HCT116 (cell line): ENCODE results near the gene ARFGAP3. TPM values are rescaled to one million over a fixed set of nuclear protein-coding genes. Genes with fewer than 3 reads are reported as not detected.

Experiments
- ATAC-seq: fragments of 200-7000 bp; cut with Tn5 transposase; 2 replicates; pipeline ENCODE4 v1.9.1; 2020; ENCODE audit warnings: mild to moderate bottlenecking, moderate library complexity
- BruUV-seq: library from RNA; stranded (reverse); fragments of 400-500 nt; replicated peaks from 2 replicates; lab custom pipeline; 2021; lab: Mats Ljungman, UMichigan
- CTCF ChIA-PET: fragments of 300-600 bp; sonication (Branson Sonifier 250); formaldehyde crosslinking; loops from one replicate; lab custom pipeline; 2021; ENCODE audit warnings: antibody characterized with exemption; lab: Charles Lee
- POLR2A ChIA-PET: fragments of 300-600, 350-600 bp; sonication (Branson Sonifier 250); formaldehyde crosslinking; loops from one replicate; lab custom pipeline; 2021; ENCODE audit warnings: antibody characterized with exemption; lab: Charles Lee
- RAD21 ChIA-PET, 2 experiments: fragments of 300-600 bp; sonication (Branson Sonifier 250); formaldehyde crosslinking; loops; one replicate each; lab custom pipeline; 2023; ENCODE audit warnings: low total read pairs in 2 of 2; ENCODE audit not compliant: uncharacterized antibody in 2 of 2, unreplicated experiment in 2 of 2, low non-redundant PET in 1 of 2; lab: Charles Lee
- DNase-seq: peaks from one replicate; pipeline ENCODE4 v3.0.0-alpha.2; 2010; ENCODE audit warnings: low read depth, low spot score
- H2AFZ ChIP-seq: fragments of 200-600 bp; shearing (Covaris generic), sonication (generic); 2 replicates; pipeline ENCODE4 v1.6.1; 2017; ENCODE audit warnings: low read depth, mixed run types, mixed read lengths, antibody characterized with exemption, low read length; ENCODE audit not compliant: poor library complexity, severe bottlenecking
- H3K27ac ChIP-seq: 2 replicates; pipeline ENCODE4 v1.5.1; 2012; ENCODE audit warnings: low read depth, low read length
- H3K27me3 ChIP-seq: fragments of 200-600 bp; sonication (generic); 2 replicates; pipeline ENCODE4 v1.6.1; 2016; ENCODE audit warnings: mixed run types, low read length, mixed read lengths; ENCODE audit not compliant: insufficient read depth
- H3K36me3 ChIP-seq, 2 experiments: fragments of 200-500 bp in 1 of 2; fragments of 200-600 bp in 1 of 2; sonication (Bioruptor generic) in 1 of 2; sonication (generic) in 1 of 2; 2 replicates each; pipeline versions ENCODE4 v1.5.1 to v1.6.1; 2014 to 2016; ENCODE audit warnings: low read length in 2 of 2, inconsistent platforms in 1 of 2, mixed read lengths in 1 of 2, mixed run types in 1 of 2; ENCODE audit not compliant: insufficient read depth in 2 of 2, control insufficient read depth in 1 of 2
- H3K4me1 ChIP-seq, 2 experiments: fragments of 200-600 bp in 1 of 2; sonication (generic) in 1 of 2; 2 replicates each; pipeline versions ENCODE4 v1.5.1 to v1.6.1; 2012 to 2017; ENCODE audit warnings: low read length in 2 of 2, inconsistent platforms in 1 of 2, mild to moderate bottlenecking in 1 of 2, mixed read lengths in 1 of 2, mixed run types in 1 of 2, moderate library complexity in 1 of 2; ENCODE audit not compliant: insufficient read depth in 2 of 2, control insufficient read depth in 1 of 2
- H3K4me2 ChIP-seq: fragments of 200-600 bp; sonication (generic); 2 replicates; pipeline ENCODE4 v1.6.1; 2017; ENCODE audit warnings: mixed run types, low read length, mixed read lengths
- H3K4me3 ChIP-seq, 2 experiments: fragments of 200-600 bp in 1 of 2; sonication (generic) in 1 of 2; replicated peaks in 1 of 2; 2 replicates each; pipeline ENCODE4 v1.5.1; 2011 to 2016; ENCODE audit warnings: low read length in 2 of 2, control low read depth in 1 of 2, low read depth in 1 of 2, mild to moderate bottlenecking in 1 of 2, mixed read lengths in 1 of 2, mixed run types in 1 of 2
- H3K79me2 ChIP-seq: fragments of 200-600 bp; sonication (generic); 2 replicates; pipeline ENCODE4 v1.6.1; 2017; ENCODE audit warnings: mild to moderate bottlenecking, mixed run types, low read length, moderate library complexity, mixed read lengths; ENCODE audit not compliant: insufficient read depth
- H3K9ac ChIP-seq: fragments of 200-600 bp; sonication (generic); 2 replicates; pipeline ENCODE4 v1.6.1; 2016; ENCODE audit warnings: low read length, mixed read lengths
- H3K9me2 ChIP-seq: fragments of 200-600 bp; sonication (generic), shearing (Covaris generic); 2 replicates; pipeline ENCODE4 v1.6.1; 2017; ENCODE audit warnings: mixed run types, mild to moderate bottlenecking, moderate library complexity; ENCODE audit not compliant: insufficient read depth
- H3K9me3 ChIP-seq, 2 experiments: fragments of 200-500 bp in 1 of 2; fragments of 200-600 bp in 1 of 2; sonication (Bioruptor generic) in 1 of 2; sonication (generic) in 1 of 2; 2 replicates each; pipeline ENCODE4 v1.6.1; 2014 to 2017; ENCODE audit warnings: low read length in 2 of 2, mixed read lengths in 2 of 2, inconsistent platforms in 1 of 2, low read depth in 1 of 2, mild to moderate bottlenecking in 1 of 2, mixed run types in 1 of 2, moderate library complexity in 1 of 2; ENCODE audit not compliant: control insufficient read depth in 1 of 2, insufficient read depth in 1 of 2
- H4K20me1 ChIP-seq: fragments of 200-600 bp; sonication (generic), shearing (Covaris generic); 2 replicates; pipeline ENCODE4 v1.6.1; 2017; ENCODE audit warnings: mixed run types, mild to moderate bottlenecking, moderate library complexity; ENCODE audit not compliant: insufficient read depth
- ATF3 ChIP-seq: IDR thresholded peaks from 2 replicates; pipeline ENCODE4 v1.6.1; 2012
- CBX3 ChIP-seq: IDR thresholded peaks from 2 replicates; pipeline ENCODE4 v1.6.1; 2012; ENCODE audit warnings: low read depth
- CEBPB ChIP-seq: IDR thresholded peaks from 2 replicates; pipeline ENCODE4 v1.6.1; 2012; ENCODE audit warnings: low read depth
- CTCF ChIP-seq, 3 experiments: fragments of 200-600 bp in 1 of 3; sonication (generic) in 1 of 3; IDR thresholded peaks in 2 of 3; conservative IDR thresholded peaks in 1 of 3; 2 replicates each; pipeline ENCODE4 v1.5.1; 2012 to 2017; ENCODE audit warnings: low read depth in 2 of 3, low read length in 2 of 3, antibody characterized with exemption in 1 of 3, borderline replicate concordance in 1 of 3, control low read depth in 1 of 3, mild to moderate bottlenecking in 1 of 3, mixed read lengths in 1 of 3, mixed run types in 1 of 3, moderate library complexity in 1 of 3; ENCODE audit not compliant: insufficient read depth in 1 of 3
- ELF1 ChIP-seq: IDR thresholded peaks from 2 replicates; pipeline ENCODE4 v1.6.1; 2012; ENCODE audit warnings: low read depth, borderline replicate concordance
- EZH2 ChIP-seq: fragments of 200-600 bp; sonication (generic); IDR thresholded peaks from 2 replicates; pipeline ENCODE4 v1.6.1; 2017; ENCODE audit warnings: antibody characterized with exemption, mixed run types
- EZH2phosphoT487 ChIP-seq: fragments of 200-600 bp; IDR thresholded peaks from 2 replicates; pipeline ENCODE4 v1.6.1; 2018; ENCODE audit warnings: antibody characterized with exemption, borderline replicate concordance
- JUND ChIP-seq: IDR thresholded peaks from 2 replicates; pipeline ENCODE4 v1.6.1; 2012
- MAX ChIP-seq: IDR thresholded peaks from 2 replicates; pipeline ENCODE4 v1.6.1; 2012
- POLR2A ChIP-seq: IDR thresholded peaks from 2 replicates; pipeline ENCODE4 v1.7.0; 2011; ENCODE audit warnings: borderline replicate concordance; ENCODE audit not compliant: insufficient read depth, insufficient read length; ENCODE audit errors: extremely low read depth
- RAD21 ChIP-seq: IDR thresholded peaks from 2 replicates; pipeline ENCODE4 v1.6.1; 2012; ENCODE audit warnings: low read depth, mild to moderate bottlenecking
- SP1 ChIP-seq: IDR thresholded peaks from 2 replicates; pipeline ENCODE4 v1.6.1; 2012; ENCODE audit warnings: low read depth
- SRF ChIP-seq: IDR thresholded peaks from 2 replicates; pipeline ENCODE4 v1.6.1; 2012; ENCODE audit warnings: low read depth
- TCF7L2 ChIP-seq: IDR thresholded peaks from 2 replicates; pipeline ENCODE4 v1.7.0; 2011; ENCODE audit warnings: borderline replicate concordance, inconsistent platforms; ENCODE audit not compliant: insufficient read depth, insufficient read length; ENCODE audit errors: extremely low read depth
- YY1 ChIP-seq: IDR thresholded peaks from 2 replicates; pipeline ENCODE4 v1.6.1; 2011; ENCODE audit warnings: low read length, low read depth, moderate library complexity, mild to moderate bottlenecking; ENCODE audit not compliant: insufficient replicate concordance; ENCODE audit errors: extremely low read depth
- ZBTB33 ChIP-seq: IDR thresholded peaks from 2 replicates; pipeline ENCODE4 v1.6.1; 2011; ENCODE audit warnings: mild to moderate bottlenecking, low read length, moderate library complexity; ENCODE audit not compliant: insufficient replicate concordance; ENCODE audit errors: extremely low read depth
- ZFX ChIP-seq: fragments of 450-650 bp; IDR thresholded peaks from 2 replicates; pipeline ENCODE4 v1.6.1; 2017
- ZNF274 ChIP-seq: fragments of 200-500 bp; sonication (Bioruptor generic); IDR thresholded peaks from 2 replicates; pipeline ENCODE4 v1.6.1; 2014; ENCODE audit warnings: mild to moderate bottlenecking, low read depth, low read length, inconsistent platforms
- intact Hi-C: fragments of 100-400 bp; cut with micrococcal nuclease; formaldehyde crosslinking; loops from 2 replicates; pipeline ENCODE4 v1.10.0; 2022
- total RNA-seq: library from RNA; stranded (reverse); gene quantifications from one replicate; pipeline ENCODE4 v1.2.1, GENCODE V29; 2021; ENCODE audit not compliant: unreplicated experiment

Gene ARFGAP3
- total RNA-seq, 1 experiment from 2014 or later, result 15.4 TPM

GRCh38 chr22:42770448-42770726 lies 86.7 kb downstream of the ARFGAP3 start:
- Histone ChIP-seq H4K20me1 (no peaks in the 10 kb centered on the region), H3K4me3 (no peak overlapping the region), H3K9me3 (no peaks in the 10 kb centered on the region), H3K9ac (no peak overlapping the region), H3K4me1 (peaks cover 13 to 18% of the 10 kb centered on the region in 2 experiments), H3K4me2 (peak overlapping the region; percentile 36; the same call in 1 of the 2 replicates), H2AFZ (no peak overlapping the region), H3K27me3 (no peaks in the 10 kb centered on the region), H3K27ac (no peak overlapping the region), H3K79me2 (no peaks in the 10 kb centered on the region), H3K36me3 (no peaks in the 10 kb centered on the region), H3K9me2 (no peaks in the 10 kb centered on the region)
- DNase-seq, result no peak
- intact Hi-C loops, result no loop called here
- TF ChIP-seq RAD21 (no peak), ZBTB33 (no peak), SP1 (no peak), CTCF (IDR thresholded peaks at IDR 0.05 in 2 of 3, conservative IDR thresholded peaks at IDR 0.05 in 1 of 3; ENCODE audit: borderline replicate concordance in 1 of 3, insufficient read depth in 1 of 3, low read depth in 2 of 3, low read length in 2 of 3) (no peak), EZH2 (no peak), JUND (no peak), CEBPB (no peak), ATF3 (no peak), MAX (no peak), EZH2phosphoT487 (no peak), SRF (no peak), ELF1 (no peak), ZNF274 (no peak), POLR2A (no peak), YY1 (no peak), CBX3 (no peak), TCF7L2 (no peak), ZFX (no peak)
- CTCF ChIA-PET, result no interaction called here
- ATAC-seq, result no peak
- no TSS peak for BruUV-seq
- POLR2A ChIA-PET, result no interaction called here
- RAD21 ChIA-PET, result no interaction called here
